8988T (cell line): ENCODE data around the gene LSM14A.
A peak's percentile ranks its signal among the peaks of the same experiment; 100 is the strongest.
"Not testable (repeated sequence)": the region's sequence is repeated elsewhere in the genome, so short reads cannot be mapped to it uniquely, and the experiment has no call there.

ENCODE experiments used
- DNase-seq: peaks from one replicate; pipeline ENCODE4 v3.0.0; 2011

Gene LSM14A

DNA sequence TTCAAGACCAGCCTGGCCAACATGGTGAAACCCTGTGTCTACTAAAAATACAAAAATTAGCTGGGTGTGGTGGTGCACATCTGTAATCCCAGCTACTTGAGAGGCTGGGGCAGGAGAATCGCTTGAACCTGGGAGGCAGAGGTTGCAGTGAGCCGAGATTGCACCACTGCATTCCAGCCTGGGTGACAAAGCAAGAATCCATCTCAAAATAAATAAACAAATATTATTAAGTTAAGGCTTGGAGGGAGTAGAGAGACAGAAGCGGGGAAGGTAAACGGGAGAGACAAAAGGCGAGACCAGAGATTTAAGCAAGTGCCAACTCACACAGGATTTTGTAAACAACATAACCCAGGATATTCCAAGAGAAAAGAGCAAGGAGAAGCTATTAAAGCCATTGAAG, 12.8 kb upstream of the LSM14A start:
- DNase-seq: not testable (repeated sequence)

DNA sequence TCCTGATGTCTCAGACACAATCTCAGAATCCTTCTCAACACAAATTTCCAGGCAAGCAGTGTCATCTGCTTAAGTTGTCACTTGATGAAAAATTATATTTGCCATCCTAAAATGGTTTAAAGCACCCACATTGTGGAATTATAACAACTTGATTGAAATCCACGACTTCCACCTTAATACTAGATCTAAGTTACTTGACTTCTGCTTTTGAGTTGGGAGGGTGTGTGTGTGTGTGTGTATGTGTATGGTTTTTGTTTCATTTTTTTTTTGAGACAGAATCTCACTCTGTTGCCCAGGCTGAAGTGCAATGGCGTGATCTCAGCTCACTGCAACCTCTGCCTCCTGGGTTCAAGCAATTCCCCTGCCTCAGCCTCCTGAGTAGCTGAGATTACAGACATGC, 10.4 kb upstream of the LSM14A start:
- DNase-seq: not testable (repeated sequence)

DNA sequence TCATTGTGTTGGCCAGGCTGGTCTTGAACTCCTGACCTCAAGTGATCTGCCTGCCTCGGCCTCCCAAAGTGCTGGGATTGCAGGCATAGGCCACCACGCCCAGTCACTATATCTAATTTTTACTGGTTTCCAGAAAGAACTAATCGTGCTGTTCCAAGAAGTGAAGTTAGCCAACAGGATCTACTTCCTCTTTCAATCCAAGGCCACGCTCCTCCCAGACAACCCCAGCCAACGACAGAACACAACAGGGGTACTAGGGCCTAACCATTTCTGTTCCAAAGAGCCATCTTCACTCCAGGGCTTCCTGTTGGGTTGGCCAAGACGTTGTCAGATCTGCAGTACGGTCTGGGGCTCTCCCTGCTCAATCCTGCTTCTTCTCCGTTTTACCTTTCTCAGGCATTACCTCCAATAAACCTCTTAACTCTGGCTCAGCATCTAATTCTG, 7.0 kb upstream of the LSM14A start:
- DNase-seq: no peak

DNA sequence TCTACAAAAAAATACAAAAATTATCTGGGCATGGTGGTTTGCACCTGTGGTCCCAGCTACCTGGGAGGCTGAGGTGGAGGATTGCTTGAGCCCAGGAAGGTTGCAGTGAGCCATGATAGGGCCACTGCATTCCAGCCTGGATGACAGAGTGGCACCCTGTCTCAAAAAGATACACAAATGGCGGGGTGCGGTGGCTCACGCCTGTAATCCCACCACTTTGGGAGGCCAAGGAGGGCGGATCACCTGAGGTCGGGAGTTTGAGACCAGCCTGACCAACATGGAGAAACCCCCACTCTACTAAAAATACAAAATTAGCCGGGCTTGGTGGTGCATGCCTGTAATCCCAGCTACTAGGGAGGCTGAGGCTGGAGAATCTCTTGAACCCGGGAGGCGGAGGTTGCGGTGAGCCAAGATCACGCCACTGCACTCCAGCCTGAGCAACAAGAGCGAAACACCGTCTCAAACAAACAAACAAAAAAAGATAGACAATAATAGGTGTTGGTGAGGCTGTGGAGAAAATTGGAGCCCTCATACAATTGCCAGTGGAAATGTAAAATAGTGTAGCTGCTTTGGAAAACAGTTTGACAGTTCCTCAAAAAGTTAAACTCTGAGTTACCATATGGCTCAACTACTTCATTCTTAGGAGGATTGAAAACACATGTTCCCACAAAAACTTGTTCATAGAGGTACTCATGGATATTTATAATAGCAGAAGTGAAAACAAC, 2.7 kb upstream of the LSM14A start:
- not testable (repeated sequence) for DNase-seq

DNA sequence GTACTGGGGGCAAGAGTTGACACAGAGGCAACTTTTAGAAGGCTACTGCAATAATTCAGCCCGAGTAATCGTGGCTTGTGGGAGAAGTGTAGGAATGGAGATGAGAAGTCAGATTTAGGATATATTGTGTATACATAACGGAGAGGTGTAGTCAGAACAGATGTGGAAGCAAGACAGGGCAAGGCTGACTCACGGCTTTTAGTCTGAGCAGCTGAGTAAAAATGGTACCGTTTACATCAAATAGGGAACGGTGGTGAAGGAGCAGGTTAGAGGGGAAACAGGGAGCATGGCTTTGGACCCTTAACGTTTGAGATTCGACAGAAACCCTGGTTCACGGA, 796 bp upstream of the LSM14A start:
- no peak for DNase-seq

DNA sequence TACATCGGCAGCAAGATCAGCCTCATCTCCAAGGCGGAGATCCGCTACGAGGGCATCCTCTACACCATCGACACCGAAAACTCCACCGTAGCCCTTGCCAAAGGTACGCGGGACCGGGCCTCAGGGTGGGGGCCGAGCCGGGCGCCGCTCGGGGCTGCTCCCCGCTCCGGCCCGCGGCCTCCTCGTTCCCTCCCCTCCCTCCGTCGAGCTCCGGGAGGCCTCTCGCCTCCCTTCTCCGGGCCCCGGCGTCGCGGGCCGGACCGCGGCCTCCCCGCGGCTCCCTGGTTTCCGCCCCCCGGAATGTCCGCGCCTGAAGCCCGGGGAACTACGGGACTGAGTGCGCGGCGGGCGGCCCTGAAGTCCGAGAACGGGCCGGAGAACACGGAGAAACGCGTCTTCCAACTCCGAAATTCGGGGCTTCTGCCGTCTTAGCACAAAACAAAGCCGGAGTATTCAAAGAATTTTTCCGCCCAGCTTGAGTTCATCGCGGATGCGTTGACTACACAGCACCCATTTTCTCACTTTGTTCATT, 423 bp downstream of the LSM14A start:
- no peak for DNase-seq

DNA sequence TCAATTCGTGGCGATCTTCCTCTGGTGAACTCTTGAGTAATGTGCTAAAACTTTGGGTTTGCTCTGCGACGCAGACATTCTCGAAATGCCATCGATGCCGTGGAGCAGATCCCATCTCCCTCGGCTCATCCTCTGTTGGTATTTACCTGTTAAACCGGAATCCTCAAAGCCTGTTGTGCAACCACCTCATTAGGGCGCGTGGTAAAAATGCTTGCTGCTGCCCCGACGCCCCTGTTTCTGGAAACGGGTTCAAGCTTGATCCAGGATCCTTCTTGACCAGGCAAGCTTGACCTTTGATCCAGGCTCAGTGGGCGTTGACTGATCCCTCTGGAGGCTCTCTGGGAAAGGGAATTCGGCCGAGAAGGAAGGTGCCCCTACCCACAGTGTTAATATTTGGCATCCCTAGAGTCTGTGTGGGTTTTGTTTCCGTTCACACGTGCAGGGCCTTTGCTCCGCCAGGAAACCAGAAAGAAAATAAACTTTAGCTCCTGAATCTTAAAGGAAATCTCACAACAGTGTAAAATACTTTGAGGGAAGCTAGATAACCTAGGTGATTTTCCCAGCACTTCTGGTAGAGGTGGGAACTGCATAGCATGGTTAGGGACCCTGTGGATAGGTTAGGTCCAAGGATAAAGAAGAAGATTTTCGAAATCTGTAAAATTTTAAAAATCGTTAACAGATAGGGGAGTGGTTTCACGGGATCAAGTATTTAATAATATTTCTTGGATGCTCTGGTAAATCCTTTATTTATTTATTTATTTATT, 1.1 kb downstream of the LSM14A start:
- DNase-seq: peak; percentile 38

DNA sequence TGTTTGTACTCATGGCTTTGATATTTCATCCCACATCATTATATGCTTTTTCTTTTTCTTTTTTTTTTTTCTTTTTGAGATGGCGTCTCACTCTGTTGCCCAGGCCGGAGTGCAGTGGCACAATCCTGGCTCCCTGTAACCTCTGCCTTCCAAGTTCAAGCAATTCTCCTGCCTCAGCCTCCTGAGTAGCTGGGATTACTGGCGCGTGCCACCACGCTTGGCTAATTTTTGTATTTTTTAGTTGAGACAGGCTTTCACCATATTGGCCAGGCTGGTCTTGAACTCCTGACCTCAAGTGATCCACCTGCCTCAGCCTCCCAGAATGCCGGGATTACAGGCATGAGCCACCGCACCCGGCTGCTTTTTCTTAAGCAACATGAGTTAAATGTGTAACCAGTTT, 2.9 kb downstream of the LSM14A start:
- DNase-seq: not testable (repeated sequence)

DNA sequence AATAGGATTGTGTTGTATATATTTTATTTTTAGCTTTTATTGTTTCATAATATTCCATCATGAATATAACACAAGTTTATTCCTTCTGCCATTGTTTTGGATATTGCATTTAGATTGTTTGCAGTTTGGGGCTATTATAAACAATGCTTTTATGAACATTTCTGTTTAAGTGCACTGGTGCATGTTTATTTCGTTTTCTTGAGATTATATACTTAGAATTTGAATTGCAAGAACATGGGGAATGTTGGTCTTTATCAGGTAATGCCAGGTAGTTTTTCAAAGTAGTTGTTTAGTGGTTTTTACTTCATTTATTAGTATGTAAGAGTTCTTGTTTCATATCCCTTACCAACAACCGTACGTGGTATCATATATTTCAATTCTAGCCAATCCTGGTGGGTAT, 4.3 kb downstream of the LSM14A start:
- no peak for DNase-seq

DNA sequence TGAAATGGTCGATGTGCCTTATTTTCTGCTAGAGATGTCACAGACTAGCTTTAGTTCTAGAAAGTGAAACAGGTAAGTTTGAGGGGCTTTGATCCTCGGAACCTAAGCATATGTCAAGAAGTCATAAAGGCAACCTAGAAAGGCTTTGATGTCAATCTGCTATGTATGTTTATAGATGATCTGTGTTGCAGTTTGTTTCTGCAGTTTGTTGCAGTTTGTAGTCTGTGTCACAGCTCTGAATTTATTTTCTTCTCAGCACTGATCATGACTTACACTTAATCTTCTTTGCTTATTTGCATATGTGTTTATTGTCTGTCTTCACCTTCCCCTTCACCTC, 5.9 kb downstream of the LSM14A start:
- no peak for DNase-seq

DNA sequence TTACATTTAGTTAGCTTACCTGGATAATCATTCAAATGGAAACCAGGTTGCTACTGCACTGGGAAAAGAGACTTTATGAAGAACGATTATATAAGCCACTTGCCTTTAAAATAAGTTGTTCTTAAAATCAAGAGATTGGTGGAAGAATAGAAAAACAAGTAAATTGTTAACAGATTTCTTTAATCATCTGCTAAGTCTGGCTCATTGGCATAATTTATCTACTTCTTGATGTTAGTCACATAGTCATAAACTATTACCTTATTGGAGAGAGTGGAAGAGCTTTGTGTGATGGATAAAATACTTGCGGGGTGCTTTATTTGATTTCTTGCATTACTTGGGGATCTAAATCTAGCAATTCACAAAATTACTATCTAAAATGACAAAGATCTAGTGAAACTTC, 6.8 kb downstream of the LSM14A start:
- no peak for DNase-seq

DNA sequence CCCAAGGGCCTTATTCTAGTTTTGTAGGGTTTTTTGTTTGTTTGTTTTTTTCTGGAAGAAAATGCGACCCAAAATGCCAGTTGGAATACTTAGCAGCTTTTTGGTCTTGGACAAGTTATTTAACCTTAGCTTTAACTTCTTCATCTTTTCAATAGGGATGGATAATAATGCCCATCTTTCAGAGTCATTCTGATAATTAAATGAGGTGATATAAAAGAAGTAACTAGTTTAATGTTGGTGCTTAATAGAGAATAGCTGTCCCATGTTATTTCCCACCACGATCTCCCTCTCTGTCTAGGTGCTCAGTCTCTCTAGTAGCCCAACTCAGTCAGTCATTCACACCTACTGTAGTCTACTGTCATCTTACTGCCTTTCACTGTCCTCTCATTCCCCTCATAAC, 8.0 kb downstream of the LSM14A start:
- DNase-seq: no peak

DNA sequence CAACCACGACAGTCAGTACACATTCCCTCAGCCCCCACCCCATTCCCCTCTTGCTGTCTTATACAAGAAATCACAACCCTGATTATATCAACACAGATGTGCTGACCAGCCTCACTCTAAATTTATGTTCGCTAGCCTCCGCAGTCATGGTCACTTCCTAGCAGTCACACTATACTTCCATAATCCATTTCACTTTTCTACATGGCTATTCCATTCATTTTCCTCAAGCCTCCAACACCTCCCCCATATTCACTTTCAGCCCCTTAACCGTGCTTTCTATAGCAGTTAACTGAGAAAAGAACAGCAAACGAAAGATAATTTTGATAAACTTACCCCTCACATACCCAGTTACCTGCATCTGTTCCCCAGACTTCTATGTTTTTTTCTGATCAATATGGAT, 8.4 kb downstream of the LSM14A start:
- DNase-seq: no peak

DNA sequence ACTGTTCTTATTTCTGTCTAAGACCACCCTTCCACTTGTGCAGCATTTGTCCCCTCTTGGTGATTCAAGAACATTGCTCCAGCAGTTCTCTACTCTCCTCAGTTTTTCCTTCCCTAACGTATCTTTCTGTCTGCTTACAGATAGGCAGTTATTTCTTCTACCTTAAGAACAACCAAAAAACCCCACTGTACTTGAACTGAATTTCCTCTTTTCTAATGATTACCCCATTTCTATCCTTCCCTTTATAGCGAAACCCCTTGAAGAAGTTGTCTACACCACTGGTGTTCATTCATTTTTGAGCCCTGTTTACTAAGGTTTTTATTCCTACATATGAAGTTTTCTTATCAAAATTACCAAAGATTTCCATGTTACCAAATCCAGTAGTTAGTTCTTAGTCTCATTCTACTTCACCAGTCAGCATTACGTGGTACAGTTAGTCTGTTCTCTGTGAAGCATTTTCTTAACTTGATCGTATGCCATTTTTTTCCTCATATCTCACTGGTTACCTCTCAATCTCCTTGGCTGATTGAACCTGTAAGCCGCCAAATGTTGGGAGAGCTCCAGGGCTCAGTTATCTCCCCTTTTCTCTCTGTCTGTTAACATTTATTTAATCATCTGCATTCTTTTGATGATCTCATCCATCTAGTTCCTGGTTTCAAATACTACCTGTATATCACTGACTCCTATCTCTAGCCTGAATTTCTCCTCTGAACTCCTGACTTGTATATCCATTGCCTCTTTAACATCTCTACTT, 9.0 kb downstream of the LSM14A start:
- DNase-seq: no peak

DNA sequence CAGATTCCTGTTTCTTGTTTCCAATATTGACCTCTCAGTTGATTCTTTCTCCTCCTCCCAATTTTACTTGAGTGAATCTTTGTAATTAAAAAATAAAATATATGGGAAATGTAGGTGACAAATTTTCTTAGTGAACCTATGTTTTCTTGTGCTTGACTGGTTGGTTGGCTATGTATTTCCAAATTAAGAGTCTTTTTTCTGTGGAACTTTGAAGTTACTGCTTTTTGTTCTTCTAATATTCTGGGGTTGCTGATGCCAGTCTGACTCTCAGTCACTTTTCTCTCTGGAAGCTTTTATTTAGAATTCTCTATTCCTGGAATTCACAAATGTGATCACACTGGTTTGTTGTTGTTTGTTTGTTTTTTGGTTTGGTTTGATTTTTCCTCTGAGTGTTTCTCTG, 9.8 kb downstream of the LSM14A start:
- DNase-seq: no peak

DNA sequence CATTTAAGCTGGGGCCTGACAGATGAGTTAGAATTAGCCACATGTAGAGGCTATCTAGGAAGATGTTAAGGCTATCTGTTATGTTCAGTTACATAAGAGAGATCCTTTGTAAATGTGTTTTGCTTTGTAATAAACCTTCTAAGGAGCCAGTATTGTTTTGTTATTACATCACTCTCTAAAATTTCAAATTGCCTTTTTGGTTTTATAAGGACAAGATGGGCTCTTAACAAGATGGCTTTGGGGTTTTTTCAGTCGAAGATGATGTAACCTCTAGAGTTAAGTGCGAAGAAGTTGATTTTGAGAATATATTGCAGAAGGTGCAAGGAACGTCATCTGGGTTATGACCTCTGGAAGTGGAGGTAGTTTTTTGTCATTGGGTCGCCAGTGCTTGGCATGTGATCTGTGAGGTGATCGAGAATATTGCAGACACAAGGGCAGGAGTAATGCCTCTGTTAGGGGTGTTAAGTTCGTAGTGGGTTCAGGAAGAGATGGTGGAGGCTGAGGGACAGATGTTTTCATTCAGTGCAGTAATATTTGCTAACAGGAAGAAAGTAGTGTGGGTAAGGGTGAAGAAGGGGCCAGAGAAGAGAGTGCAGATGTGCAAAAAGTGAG, 12.7 kb downstream of the LSM14A start:
- no peak for DNase-seq

DNA sequence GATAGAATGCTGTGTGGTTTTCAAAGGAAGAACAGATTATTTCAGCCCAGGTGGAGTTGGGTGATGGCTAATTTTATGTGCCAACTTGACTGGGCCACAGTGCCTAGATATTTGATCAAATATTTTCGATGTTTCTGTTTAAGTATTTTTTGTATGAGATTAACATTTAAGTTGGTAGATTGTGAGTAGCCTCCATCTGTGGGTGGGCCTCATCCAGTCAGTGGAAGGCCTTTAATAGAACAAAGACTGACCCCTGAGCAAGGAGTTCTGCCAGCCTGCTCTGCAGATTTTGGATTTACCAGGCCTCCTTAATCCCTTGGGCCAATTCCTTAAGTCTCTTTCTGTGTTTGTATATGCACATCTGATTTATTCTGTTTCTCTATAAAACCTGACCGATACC, 13.9 kb downstream of the LSM14A start:
- DNase-seq: no peak

DNA sequence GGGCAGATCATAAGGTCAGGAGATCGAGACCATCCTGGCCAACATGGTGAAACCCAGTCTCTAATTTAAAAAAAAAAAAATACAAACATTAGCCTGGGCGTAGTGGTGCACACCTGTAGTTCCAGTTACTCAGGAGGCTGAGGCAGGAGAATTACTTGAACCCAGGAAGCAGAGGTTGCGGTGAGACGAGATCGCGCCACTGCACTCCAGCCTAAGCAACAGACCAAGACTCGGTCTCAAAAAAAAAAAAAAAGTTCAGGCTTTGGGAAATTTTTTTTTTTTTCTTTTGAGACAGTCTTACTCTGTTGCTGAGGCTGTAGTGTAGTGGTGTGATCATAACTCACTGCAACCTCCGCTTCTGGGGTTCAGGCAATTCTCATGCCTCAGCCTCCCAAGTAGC, 14.7 kb downstream of the LSM14A start:
- DNase-seq: no peak

DNA sequence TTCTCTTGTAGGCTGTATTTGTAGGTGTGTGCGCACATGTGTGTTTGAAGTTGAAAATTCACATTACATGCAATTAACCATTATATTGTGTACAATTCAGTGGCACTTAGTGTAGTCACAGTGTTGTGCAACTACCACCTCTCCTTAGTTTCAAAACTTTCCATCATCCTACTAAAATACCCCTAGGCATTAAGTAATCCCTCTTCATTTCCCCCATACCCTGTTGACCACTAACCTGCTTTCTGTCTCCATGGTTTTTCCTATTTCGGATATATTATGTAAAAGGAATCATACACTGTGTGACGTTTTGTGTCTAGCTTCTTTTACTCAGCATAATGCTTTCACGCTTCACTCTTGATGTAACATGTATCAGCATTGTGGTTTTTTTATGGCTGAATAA, 16.1 kb downstream of the LSM14A start:
- DNase-seq: no peak

DNA sequence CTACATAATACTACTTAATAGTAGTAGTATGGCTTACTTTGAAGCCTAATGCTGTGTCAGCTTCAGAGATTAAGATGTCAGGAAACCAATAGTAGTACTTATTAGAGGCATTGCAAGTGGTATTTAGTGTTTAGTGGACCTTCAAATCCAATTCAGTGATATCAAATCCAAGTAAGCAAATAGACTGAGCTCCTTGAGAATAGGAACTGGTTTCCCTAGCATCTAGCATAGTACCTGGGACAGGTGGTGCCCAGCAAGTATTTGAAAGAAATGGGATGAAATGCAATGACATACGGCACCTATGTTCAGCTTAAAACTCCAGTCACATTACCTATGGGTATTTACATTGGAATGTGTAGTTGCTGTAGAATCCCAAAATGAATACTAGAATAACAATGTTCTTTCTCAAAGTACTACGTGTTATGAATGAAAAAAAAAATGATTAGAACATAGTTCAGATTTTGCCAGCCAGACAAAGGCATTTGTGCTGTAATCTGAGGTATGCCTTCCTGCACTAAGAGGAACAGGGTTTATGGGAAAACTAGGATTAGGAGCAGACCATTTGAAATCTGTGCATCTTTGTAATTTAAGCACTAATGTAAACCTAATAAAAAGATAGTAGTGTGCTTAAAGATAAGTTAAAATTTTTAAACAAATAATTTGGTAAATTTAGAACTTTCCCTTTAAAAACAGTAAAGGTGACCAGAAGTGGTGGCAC, 17.1 kb downstream of the LSM14A start:
- DNase-seq: no peak

DNA sequence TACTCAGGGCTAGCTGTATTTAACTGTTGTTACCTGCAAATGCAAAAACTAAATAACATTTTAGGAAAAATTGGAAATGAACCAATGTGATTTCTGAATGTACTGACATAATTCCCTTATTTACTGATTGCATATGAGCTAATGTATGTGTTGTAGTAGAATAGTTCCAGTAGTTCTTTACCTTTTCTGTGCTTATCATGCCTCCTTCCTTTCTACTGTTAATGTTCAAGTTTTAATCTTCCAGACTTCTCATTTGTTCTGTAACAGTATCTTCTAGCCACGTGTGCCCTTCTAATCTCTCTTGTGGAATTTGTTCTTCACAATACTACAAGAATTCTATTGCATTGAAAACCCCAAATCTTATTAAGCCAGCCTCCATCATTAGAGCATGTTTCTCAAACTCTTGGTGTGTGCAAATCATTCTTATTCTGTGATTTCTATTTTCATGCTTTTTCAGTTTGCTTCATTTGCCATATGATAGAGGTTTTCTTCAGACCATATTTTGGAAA, 17.7 kb downstream of the LSM14A start:
- DNase-seq: no peak

DNA sequence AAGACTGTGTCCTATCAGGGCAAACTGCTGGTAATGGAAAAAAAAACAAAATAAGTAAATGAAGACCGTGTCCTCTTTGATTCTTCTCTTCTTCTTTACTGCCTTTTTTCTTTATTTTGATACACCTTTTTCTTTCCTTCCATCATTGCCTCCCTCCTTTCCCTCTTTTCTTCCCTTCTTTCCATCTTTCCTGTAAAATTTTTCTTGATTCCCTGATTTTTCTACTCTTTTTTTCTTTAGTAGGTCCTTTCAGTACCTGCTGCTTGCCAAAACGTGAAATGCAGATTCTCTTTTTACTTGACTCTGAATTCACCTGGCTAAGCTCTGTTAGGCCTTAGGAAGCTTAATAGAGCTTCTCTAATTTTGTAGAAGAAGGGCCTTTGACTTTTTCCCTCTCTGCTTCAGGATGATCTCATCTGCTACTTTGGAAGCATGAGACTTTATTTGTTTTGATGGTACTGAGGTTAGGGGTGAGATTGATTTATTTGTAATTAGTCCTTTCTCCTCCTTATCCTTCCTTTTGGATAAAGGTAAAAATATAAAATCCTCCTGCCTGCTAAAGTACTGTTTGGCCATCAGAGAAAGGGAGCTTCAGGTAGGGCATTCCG, 19.2 kb downstream of the LSM14A start:
- no peak for DNase-seq
